Hematopoietic multipotent progenitor cell treated with erythropoietin and hydrocortisone succinate and interleukin-3 and kit ligand, for 17 days (in vitro differentiated cells): Measurements from ENCODE around the gene RMDN2.
"Not testable (repeated sequence)": the region's sequence is repeated elsewhere in the genome, so short reads cannot be mapped to it uniquely, and the experiment has no call there.

Experiments
- DNase-seq: peaks from one replicate; pipeline ENCODE4 v3.0.0-alpha.2; 2015; ENCODE audit warnings: low spot score

The RMDN2 gene

GRCh38 chr2:37992601-37993000 lies 67.5 kb downstream of the RMDN2 start:
- DNase-seq = no peak

- DNase-seq = no peak
These were observed 68.1 kb downstream of the RMDN2 start for GRCh38 chr2:37993143-37993542.

DNA sequence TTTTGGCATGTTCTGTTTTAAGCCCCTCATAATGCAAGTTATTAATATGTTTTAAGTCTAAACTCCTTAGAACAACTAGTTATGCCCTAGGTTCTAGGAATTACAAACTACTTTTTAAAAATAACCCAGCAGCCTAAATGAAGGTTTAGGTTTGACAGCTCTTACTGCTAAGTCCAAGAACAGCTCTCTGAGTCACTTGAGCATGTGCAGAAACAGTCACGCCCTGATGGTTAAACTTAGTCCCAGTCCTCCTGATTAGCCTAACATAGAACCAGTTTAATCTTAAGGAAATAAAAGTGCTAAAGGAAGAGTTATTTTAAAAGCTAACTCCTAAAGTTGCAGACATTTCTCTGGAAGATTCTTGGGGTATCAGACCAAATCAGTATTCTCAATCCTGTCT lies 72.5 kb downstream of the RMDN2 start:
- DNase-seq = no peak

GRCh38 chr2:38000485-38001222 lies 75.6 kb downstream of the RMDN2 start:
- DNase-seq = no peak

DNA sequence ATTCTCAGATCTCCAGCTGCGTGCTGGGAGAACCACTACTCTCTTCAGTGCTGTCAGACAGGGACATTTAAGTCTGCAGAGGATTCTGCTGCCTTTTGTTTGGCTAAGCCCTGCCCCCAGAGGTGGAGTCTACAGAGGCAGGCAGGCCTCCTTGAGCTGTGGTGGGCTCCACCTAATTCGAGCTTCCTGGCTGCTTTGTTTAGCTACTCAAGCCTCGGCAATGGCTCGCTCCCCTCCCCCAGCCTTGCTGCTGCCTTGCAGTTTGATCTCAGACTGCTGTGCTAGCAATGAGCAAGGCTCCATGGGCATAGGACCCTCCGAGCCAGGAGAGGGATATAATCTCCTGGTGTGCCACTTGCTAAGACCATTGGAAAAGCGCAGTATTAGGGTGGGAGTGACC lies 85.1 kb downstream of the RMDN2 start:
- DNase-seq = not testable (repeated sequence)

GRCh38 chr2:38010995-38011394 lies 85.9 kb downstream of the RMDN2 start:
- no peak for DNase-seq

GRCh38 chr2:38013158-38013752 lies 88.2 kb downstream of the RMDN2 start:
- DNase-seq = no peak

- DNase-seq = no peak
These were observed 91.1 kb downstream of the RMDN2 start for GRCh38 chr2:38016219-38016618.

DNA sequence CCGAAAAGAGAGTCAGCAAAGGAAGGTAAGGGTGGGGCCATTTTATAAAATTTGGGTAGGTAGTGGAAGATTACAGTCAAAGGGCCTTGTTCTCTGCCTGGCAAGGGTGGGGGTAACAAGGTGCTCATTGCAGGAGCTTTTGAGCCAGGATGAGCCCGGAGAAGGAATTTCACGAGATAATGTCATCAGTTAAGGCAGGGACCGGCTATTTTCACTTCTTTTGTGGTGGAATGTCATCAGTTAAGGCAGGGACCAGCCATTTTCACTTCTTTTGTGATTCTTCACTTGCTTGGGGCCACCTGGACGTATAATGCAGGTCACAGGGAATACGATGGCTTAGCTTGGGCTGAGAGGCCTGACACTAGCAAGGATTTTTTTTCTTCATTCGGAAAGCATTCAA lies 92.7 kb downstream of the RMDN2 start:
- DNase-seq = no peak

- DNase-seq = not testable (repeated sequence)
These were observed 95.4 kb downstream of the RMDN2 start for GRCh38 chr2:38020359-38021069.

DNA sequence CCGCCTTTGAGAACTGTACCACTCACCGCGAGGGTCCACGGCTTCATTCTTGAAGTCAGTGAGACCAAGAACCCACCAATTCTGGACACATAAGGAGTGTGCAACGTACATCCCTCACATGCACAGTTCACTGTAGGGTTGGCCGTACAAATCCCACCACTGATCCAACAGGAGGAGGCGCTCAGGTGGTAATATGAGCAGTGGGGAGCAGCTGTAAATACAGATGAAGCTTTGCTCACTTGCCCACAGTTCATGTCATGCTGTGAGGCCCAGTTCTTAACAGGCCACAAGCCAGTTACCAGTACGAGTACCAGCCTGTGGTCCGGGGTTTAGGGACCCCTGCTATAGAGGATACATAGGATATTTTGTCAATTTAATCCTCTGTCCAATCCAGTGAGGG lies 96.5 kb downstream of the RMDN2 start:
- no peak for DNase-seq

GRCh38 chr2:38026846-38027245 lies 101.8 kb downstream of the RMDN2 start:
- no peak for DNase-seq

- DNase-seq = no peak
These were observed 103.7 kb downstream of the RMDN2 start for GRCh38 chr2:38028829-38029228.

GRCh38 chr2:38029512-38029911 lies 104.4 kb downstream of the RMDN2 start:
- DNase-seq = no peak

DNA sequence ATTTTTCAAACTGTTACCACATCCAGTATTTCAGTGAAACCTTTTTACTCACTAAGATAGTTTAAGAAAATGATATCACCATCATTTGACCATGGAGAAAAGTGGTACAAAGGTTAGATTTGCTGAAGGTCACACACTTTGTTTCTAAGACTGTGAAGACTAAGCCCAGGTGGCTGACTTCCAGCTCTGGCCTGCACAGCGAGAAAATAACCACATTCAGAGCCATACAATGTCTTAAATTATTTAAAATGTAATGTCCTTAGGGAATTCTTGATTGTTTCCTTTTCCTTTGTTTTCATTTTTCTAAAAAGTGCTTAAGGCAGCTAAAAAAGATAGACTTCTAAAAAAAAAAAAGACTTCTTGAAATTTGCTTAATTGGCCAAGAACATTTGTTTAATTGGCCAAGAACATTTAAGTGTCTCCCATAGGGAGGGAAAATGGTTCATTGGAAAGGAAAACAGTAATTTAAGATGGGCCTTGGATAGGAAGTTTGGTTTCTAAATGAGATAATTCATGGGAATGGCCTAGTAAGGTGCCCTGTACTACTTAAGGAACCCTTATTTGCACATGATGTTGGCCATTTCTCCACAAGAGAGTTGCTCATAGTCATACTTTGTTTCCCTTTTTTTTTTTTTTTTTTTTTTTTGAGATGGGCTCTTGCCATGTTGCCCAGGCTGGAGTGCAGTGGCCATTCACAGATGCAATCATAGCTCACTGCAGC lies 105.7 kb downstream of the RMDN2 start:
- no peak for DNase-seq

GRCh38 chr2:38032946-38033345 lies 107.9 kb downstream of the RMDN2 start:
- DNase-seq = no peak

DNA sequence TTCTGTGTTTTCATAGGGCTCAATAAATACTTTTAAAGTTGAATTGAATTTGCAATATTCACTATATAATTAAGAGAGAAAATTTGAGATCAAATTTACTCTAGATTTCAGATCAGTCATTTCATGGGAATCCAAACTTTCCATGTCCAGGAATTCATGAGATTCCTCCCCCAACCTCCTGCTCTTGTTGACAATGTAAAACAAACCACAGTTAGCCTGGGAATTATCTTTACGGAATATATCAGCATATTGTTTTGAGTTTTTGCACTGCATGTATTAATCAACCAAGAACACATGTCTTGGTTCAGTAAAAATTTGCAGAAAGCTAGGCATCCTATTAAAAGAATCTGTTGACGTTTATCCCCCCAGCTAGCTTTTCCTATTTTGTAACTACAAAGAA lies 108.6 kb downstream of the RMDN2 start:
- DNase-seq = no peak

DNA sequence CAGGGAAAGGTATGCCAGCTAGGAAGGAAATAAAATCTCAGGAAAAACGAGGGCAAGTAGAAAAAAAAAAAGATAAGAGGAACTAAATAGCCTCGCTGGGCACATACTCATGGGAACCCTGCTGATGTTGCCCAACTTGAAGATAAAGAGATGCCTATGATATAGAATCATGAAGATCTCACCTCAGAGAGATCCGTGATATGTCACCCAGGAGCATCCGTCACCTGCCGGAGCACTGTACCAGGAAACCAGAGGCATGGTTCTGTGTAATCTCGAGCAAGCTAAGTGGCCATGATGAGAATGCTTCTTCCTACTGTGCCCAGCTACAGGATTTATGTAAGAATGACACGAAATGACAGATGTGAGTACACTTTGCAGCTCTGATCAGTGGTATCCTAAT lies 110.9 kb downstream of the RMDN2 start:
- no peak for DNase-seq

- no peak for DNase-seq
These were observed 112.2 kb downstream of the RMDN2 start for GRCh38 chr2:38037325-38037724.

DNA sequence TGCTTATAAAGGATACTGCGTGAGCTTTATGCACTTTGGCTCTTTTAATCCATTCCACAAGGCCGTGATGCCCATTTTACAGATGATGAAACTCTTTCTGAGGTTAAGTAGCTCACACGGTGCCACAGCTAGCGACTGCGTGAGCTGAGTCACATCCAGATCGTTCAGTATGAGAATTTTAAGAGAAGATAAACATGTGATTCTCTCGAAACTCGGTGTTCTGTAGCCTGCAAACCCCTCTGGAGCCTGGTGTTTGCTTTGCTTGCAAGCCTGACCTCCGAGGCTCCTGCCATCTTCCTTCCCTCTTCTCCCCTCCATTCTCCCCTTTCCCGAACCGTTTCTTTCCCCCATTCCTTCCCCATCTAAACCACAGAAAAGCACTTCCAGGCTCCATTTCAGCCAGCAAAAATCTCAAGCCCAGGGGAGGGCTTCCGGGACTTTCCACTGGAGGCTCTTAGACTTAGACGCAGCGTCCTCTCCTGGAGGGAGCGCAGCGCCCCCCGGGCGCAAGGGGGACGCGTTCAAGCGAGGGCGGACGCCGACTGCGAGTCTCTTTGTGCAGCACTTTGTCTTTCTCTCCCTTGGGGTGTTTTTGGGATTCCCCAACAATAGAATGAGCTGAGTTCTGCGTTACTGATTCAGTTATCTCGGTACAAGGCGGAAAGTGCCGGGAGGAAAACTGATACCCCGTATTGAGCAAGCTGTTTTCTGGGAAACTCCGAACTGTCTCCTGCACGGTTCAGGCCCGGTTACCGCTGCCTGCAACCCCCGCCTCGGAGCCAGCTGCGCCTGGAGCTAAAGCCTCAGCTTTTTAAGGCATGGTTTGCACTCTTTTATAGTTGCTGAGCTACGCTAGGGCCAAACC lies 112.9 kb downstream of the RMDN2 start:
- no peak for DNase-seq

- no peak for DNase-seq
These were observed 113.6 kb downstream of the RMDN2 start for GRCh38 chr2:38038682-38039081.
